Immature natural killer cell (primary cell): ENCODE results near the gene PTTG1. TPM values are rescaled to one million over a fixed set of nuclear protein-coding genes. Genes with fewer than 3 reads are reported as not detected.

ENCODE experiments used
- DNase-seq, 3 donors: peaks; one replicate each; pipeline ENCODE4 v3.0.0; 2022; ENCODE audit warnings: mixed read lengths in 1 of 3
- H3K27ac Mint-ChIP-seq, 6 donors: one replicate each; pipeline ENCODE4 v1.8.0; 2020; ENCODE audit warnings: mixed read lengths in 6 of 6, mild to moderate bottlenecking in 5 of 6, inconsistent platforms in 4 of 6, moderate library complexity in 3 of 6
- H3K27me3 Mint-ChIP-seq, 3 donors: one replicate each; pipeline ENCODE4 v1.8.0; 2020 to 2021; ENCODE audit warnings: low read depth in 3 of 3, mild to moderate bottlenecking in 3 of 3, mixed read lengths in 3 of 3, moderate library complexity in 3 of 3, inconsistent platforms in 1 of 3
- H3K36me3 Mint-ChIP-seq, 3 donors: one replicate each; pipeline ENCODE4 v1.8.0; 2020; ENCODE audit warnings: mixed read lengths in 3 of 3, inconsistent platforms in 2 of 3, mild to moderate bottlenecking in 2 of 3
- H3K4me1 Mint-ChIP-seq, 2 donors: one replicate each; pipeline ENCODE4 v1.8.0; 2020; ENCODE audit warnings: inconsistent platforms in 2 of 2, mild to moderate bottlenecking in 2 of 2, mixed read lengths in 2 of 2, moderate library complexity in 1 of 2
- H3K4me3 Mint-ChIP-seq, 5 donors: one replicate each; pipeline ENCODE4 v1.8.0; 2020; ENCODE audit warnings: mild to moderate bottlenecking in 5 of 5, mixed read lengths in 5 of 5, inconsistent platforms in 3 of 5, moderate library complexity in 3 of 5
- H3K9me3 Mint-ChIP-seq, 6 donors: one replicate each; pipeline ENCODE4 v1.8.0; 2020; ENCODE audit warnings: mild to moderate bottlenecking in 6 of 6, mixed read lengths in 6 of 6, inconsistent platforms in 4 of 6, moderate library complexity in 3 of 6
- polyA plus RNA-seq, 3 donors: library from polyadenylated mRNA; unstranded; fragments of 300-500 nt; fragmentation: Illumina TruSeq; gene quantifications; one replicate each; pipeline ENCODE4 v1.2.3, GENCODE V29; 2021

The PTTG1 gene
- 10 to 100 TPM in 2 of 3 donors, 1 to 10 TPM in 1; 3.0 to 15.4 (median 12.1) TPM for polyA plus RNA-seq

GRCh38 chr5:160421625-160422258, at the start of gene PTTG1:
Gene PTTG1 (plus strand): TSS chr5:160421855. CDS start chr5:160422313, 458 bp downstream.
- Mint-ChIP-seq H3K27ac (peak within 1 kb of the TSS; percentile 87 to 95 (median 92)), H3K9me3 (no peaks in the 10 kb centered on the region), H3K4me3 (peak within 1 kb of the TSS; percentile 93 to 99 (median 98)), H3K4me1 (peaks cover 61 to 82% of the 10 kb centered on the region in 2 donors), H3K27me3 (peaks cover 16 to 24% (median 17%) of the 10 kb centered on the region in 3 donors), H3K36me3 (peaks cover 0 to 6% (median under 1%) of the 10 kb centered on the region in 3 donors)
- DNase-seq: peak; percentile 92 to 93 (median 93)

GRCh38 chr5:160375166-160375565, 46.5 kb upstream of the PTTG1 start:
- no peak overlapping the region for H3K4me3 Mint-ChIP-seq
- H3K27ac Mint-ChIP-seq: no peak overlapping the region
- H3K4me1 Mint-ChIP-seq: peaks cover 8 to 10% of the 10 kb centered on the region in 2 donors
- DNase-seq: no peak
- H3K9me3 Mint-ChIP-seq: no peaks in the 10 kb centered on the region
- no peaks in the 10 kb centered on the region for H3K36me3 Mint-ChIP-seq
- H3K27me3 Mint-ChIP-seq: peaks cover 4 to 20% (median 16%) of the 10 kb centered on the region in 3 donors

- H3K27ac Mint-ChIP-seq: no peak overlapping the region
- no peak for DNase-seq
- H3K27me3 Mint-ChIP-seq: peaks cover 4 to 18% (median 13%) of the 10 kb centered on the region in 3 donors
- H3K36me3 Mint-ChIP-seq: no peaks in the 10 kb centered on the region
- no peak overlapping the region for H3K4me3 Mint-ChIP-seq
- H3K9me3 Mint-ChIP-seq: no peaks in the 10 kb centered on the region
- H3K4me1 Mint-ChIP-seq: peaks cover 6% of the 10 kb centered on the region in 2 donors
Measured at GRCh38 chr5:160375701-160376100, 46.0 kb upstream of the PTTG1 start.

DNA sequence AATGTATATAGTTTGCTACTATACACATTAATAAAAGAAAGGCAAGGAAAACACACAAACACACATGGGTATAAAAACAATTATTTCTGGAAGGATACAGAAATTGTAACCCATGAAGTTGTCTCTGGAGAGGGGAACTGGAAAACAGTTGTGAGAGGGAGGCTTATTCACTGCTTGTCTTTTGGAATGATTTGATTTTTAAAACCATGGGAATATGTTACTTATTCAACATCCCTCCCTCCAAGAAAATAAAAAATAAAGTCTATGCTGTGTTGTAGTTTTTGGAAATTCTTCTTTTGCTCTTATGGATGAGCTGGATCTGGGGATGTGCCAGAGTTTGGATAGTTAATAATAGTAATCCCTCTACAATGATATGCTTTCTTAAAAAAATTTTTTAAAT, 45.2 kb upstream of the PTTG1 start:
- H3K4me1 Mint-ChIP-seq: no peaks in the 10 kb centered on the region
- no peak for DNase-seq
- H3K27me3 Mint-ChIP-seq: peaks cover 4 to 13% (median 11%) of the 10 kb centered on the region in 3 donors
- no peaks in the 10 kb centered on the region for H3K36me3 Mint-ChIP-seq
- no peaks in the 10 kb centered on the region for H3K9me3 Mint-ChIP-seq
- H3K4me3 Mint-ChIP-seq: no peak overlapping the region
- H3K27ac Mint-ChIP-seq: no peak overlapping the region

- DNase-seq: no peak
- Mint-ChIP-seq H3K27me3 (peaks cover 1 to 13% (median 7%) of the 10 kb centered on the region in 3 donors), H3K36me3 (no peaks in the 10 kb centered on the region), H3K9me3 (no peaks in the 10 kb centered on the region), H3K27ac (no peak overlapping the region), H3K4me3 (no peak overlapping the region), H3K4me1 (no peaks in the 10 kb centered on the region)
Measured at GRCh38 chr5:160377651-160378050, 44.0 kb upstream of the PTTG1 start.

DNA sequence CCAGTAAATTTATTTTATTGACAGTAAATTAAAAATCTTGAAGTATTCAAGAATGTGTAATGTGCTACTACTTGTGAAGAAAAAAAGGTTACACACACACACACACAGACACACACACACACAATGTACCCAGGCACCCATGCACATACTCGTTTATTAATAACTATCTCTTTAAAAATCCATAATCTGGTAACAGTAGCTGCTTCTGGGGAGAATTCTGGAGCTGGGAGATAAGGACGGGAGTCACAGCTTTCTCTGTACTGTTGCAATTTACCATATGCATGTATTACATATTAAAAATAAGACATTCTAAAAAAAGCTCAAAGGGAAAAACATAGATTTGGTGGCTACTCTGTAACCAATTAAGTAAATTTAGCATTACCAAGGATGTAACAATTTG, 43.3 kb upstream of the PTTG1 start:
- H3K27ac Mint-ChIP-seq: no peak overlapping the region
- no peaks in the 10 kb centered on the region for H3K9me3 Mint-ChIP-seq
- no peak overlapping the region for H3K4me3 Mint-ChIP-seq
- peaks cover 1 to 13% (median 4%) of the 10 kb centered on the region in 3 donors for H3K27me3 Mint-ChIP-seq
- DNase-seq: no peak
- H3K36me3 Mint-ChIP-seq: no peaks in the 10 kb centered on the region
- H3K4me1 Mint-ChIP-seq: no peaks in the 10 kb centered on the region

DNA sequence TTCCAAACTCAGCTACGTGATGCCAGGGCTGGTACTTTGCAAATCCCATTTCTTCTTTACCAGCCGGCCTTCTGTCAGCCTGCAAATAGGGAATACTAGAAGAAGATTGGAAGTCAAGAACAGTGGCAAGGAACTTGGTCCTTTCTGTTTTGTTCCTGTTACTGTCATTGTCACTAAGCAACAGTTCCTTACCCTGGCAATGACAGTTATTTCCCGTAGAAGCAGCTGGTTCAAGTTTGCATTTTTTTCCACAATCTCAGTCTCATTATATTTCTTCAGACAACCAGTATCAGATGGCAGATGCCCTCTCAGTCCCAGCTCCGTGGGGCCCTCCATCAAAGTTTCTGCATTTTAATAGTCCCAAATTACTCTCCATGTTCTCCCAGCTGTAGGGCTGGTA, 42.1 kb upstream of the PTTG1 start:
- Mint-ChIP-seq H3K9me3 (no peaks in the 10 kb centered on the region), H3K27me3 (peaks cover 1 to 13% (median 3%) of the 10 kb centered on the region in 3 donors), H3K36me3 (no peaks in the 10 kb centered on the region), H3K27ac (no peak overlapping the region), H3K4me3 (no peak overlapping the region), H3K4me1 (no peaks in the 10 kb centered on the region)
- no peak for DNase-seq

DNA sequence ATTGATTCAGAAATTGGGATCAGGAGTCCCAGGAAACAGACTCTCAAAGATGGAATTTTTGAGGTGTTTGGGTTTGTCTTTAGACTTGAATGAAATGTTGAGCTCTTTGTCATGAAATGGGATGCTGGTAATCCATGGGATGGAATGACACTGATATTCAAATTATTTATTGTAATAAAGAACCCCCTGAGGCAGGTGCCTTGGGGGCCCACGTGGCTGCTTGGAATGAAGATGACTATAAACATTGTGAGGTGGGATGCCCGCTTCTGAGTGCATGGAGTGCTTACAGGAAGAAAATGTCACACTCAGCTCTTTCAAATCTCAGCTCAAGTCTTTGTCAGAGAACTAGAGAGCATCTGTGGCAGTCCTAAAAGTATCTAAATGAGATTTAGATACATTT, 41.6 kb upstream of the PTTG1 start:
- no peaks in the 10 kb centered on the region for H3K9me3 Mint-ChIP-seq

GRCh38 chr5:160382346-160382745, 39.3 kb upstream of the PTTG1 start:
- Mint-ChIP-seq H3K27me3 (peaks cover 0 to 13% (median 3%) of the 10 kb centered on the region in 3 donors), H3K36me3 (peaks cover 0 to under 1% (median 0%) of the 10 kb centered on the region in 3 donors), H3K27ac (no peak overlapping the region), H3K4me1 (no peaks in the 10 kb centered on the region), H3K9me3 (peaks cover 0 to 5% (median 4%) of the 10 kb centered on the region in 6 donors), H3K4me3 (no peak overlapping the region)
- no peak for DNase-seq

More for the DNA sequence above, 41.6 kb upstream of the PTTG1 start:
- no peaks in the 10 kb centered on the region for H3K36me3 Mint-ChIP-seq
- no peak overlapping the region for H3K27ac Mint-ChIP-seq
- peaks cover 1 to 13% (median 3%) of the 10 kb centered on the region in 3 donors for H3K27me3 Mint-ChIP-seq
- no peak for DNase-seq
- no peaks in the 10 kb centered on the region for H3K4me1 Mint-ChIP-seq
- no peak overlapping the region for H3K4me3 Mint-ChIP-seq

DNA sequence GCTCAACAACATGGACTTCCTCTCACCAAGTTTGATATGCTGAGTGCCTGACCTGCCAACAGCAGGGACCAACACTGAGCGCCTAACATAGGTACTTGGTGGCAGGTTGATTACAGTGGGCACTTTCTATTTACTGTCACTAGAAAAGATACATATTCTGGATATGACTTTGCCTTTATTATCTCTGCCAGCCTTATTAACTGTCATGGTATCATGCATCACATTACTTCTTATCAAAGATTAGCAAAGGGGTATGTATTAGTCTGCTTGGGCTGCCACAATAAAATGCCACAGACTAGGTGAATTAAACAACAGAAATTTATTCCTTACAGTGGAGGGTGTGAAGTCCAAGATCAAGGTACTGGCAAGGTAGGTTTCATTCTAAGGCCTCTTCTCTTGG, 37.0 kb upstream of the PTTG1 start:
- Mint-ChIP-seq H3K4me3 (no peak overlapping the region), H3K27ac (no peak overlapping the region), H3K9me3 (peaks cover 0 to 15% (median 14%) of the 10 kb centered on the region in 6 donors), H3K4me1 (no peaks in the 10 kb centered on the region), H3K27me3 (peaks cover 0 to 8% (median 2%) of the 10 kb centered on the region in 3 donors), H3K36me3 (peaks cover 4 to 6% (median 5%) of the 10 kb centered on the region in 3 donors)
- DNase-seq: no peak

DNA sequence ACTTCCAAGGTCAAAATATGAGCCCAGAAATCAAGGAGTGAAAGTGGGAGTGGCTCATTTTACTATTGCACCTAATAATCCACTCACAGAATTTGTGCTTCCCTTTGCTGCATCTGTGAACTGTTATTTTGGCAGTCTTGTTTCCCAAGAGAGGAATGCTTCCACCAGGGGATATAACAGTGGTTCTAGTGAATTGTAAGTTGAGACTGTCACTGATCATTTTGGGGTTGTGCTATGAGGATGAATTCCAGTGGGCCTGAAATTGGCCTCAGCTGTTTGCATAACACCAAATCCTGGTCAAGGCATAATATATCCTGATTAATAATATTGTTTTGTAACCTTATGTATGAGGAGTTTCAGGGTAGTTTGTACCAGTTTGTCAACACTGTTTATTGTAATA, 36.2 kb upstream of the PTTG1 start:
- peaks cover 4 to 6% (median 5%) of the 10 kb centered on the region in 3 donors for H3K36me3 Mint-ChIP-seq

GRCh38 chr5:160387445-160387844, 34.2 kb upstream of the PTTG1 start:
- H3K4me3 Mint-ChIP-seq: no peak overlapping the region
- H3K36me3 Mint-ChIP-seq: peaks cover 4 to 6% (median 5%) of the 10 kb centered on the region in 3 donors
- no peaks in the 10 kb centered on the region for H3K4me1 Mint-ChIP-seq
- H3K9me3 Mint-ChIP-seq: peaks cover 0 to 15% (median 14%) of the 10 kb centered on the region in 6 donors
- no peak for DNase-seq
- H3K27ac Mint-ChIP-seq: no peak overlapping the region
- H3K27me3 Mint-ChIP-seq: peaks cover 0 to 2% (median 0%) of the 10 kb centered on the region in 3 donors

More for the DNA sequence above, 36.2 kb upstream of the PTTG1 start:
- H3K9me3 Mint-ChIP-seq: peaks cover 0 to 15% (median 14%) of the 10 kb centered on the region in 6 donors
- H3K4me1 Mint-ChIP-seq: no peaks in the 10 kb centered on the region
- no peak for DNase-seq
- H3K27ac Mint-ChIP-seq: no peak overlapping the region
- H3K4me3 Mint-ChIP-seq: no peak overlapping the region
- H3K27me3 Mint-ChIP-seq: peaks cover 0 to 6% (median 2%) of the 10 kb centered on the region in 3 donors

DNA sequence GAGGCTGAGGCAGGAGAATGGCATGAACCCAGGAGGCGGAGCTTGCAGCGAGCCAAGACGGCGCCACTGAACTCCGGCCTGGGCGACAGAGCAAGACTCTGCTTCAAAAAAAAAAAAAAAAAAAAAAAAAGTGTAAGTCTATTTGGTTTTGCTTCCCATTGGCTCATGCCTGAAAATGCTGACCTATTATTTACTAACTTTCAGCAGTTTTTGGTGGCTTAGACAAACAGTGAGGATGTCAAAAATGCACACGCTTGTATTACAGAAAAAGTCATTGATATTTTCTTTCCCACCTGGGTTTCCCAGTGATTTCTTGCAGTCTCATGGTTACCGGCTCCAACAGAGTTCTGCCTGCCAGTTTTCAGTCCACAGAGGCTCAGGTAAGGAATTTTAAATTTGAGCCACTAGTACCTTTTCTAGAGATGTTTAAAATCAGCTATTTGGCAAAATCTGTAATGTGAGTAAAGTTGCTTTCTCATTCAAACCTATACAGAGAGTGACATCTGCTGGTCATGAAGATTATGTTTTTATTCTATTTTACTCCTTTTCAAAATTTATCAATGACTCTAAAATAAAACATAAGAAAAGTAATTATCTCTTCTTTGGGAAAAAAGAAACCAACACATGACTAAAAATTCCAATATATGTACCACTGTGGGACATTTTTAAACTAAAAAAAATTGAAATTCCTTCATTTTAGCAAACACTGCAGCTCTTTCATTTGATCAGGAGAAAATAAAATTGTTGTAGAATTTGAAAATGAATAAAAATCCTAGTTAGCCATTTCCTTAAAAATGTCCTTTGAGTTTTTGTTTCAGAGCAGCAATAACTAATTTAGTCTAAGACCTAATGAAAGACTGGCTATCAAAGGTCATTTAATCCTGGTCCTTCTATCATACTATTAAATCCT, 30.6 kb upstream of the PTTG1 start:
- Mint-ChIP-seq H3K4me3 (no peak overlapping the region), H3K4me1 (no peaks in the 10 kb centered on the region), H3K27me3 (peaks cover 0 to 2% (median 0%) of the 10 kb centered on the region in 3 donors), H3K36me3 (peaks cover 4 to 6% (median 5%) of the 10 kb centered on the region in 3 donors), H3K27ac (no peak overlapping the region), H3K9me3 (peaks cover 0 to 15% (median 14%) of the 10 kb centered on the region in 6 donors)
- DNase-seq: peak; percentile 6 to 28 (median 21)

GRCh38 chr5:160395111-160395510, 26.5 kb upstream of the PTTG1 start:
- H3K4me3 Mint-ChIP-seq: no peak overlapping the region
- no peak overlapping the region for H3K27ac Mint-ChIP-seq
- no peaks in the 10 kb centered on the region for H3K36me3 Mint-ChIP-seq
- H3K27me3 Mint-ChIP-seq: peaks cover 0 to 8% (median 4%) of the 10 kb centered on the region in 3 donors
- DNase-seq: no peak
- H3K4me1 Mint-ChIP-seq: peaks cover 11 to 16% of the 10 kb centered on the region in 2 donors
- H3K9me3 Mint-ChIP-seq: no peaks in the 10 kb centered on the region
